EL (cell line): ENCODE measurements around the gene ASB1.
"Not testable (repeated sequence)": the region's sequence is repeated elsewhere in the genome, so short reads cannot be mapped to it uniquely, and the experiment has no call there.

ENCODE experiments used
- DNase-seq: peaks from one replicate; pipeline ENCODE4 v3.0.0-alpha.2; 2016

ASB1 gene

GRCh38 chr2:238404406-238405216 lies 22.1 kb upstream of the ASB1 start:
- no peak for DNase-seq

GRCh38 chr2:238405217-238405555 lies 21.5 kb upstream of the ASB1 start:
- DNase-seq, result not testable (repeated sequence)

- DNase-seq, result no peak
Observed at GRCh38 chr2:238406221-238406997, 20.3 kb upstream of the ASB1 start.

- no peak for DNase-seq
Observed at GRCh38 chr2:238406998-238407285, 19.8 kb upstream of the ASB1 start.

GRCh38 chr2:238407566-238407965 lies 19.2 kb upstream of the ASB1 start:
- DNase-seq, result no peak

- DNase-seq, result no peak
Observed at GRCh38 chr2:238408615-238409340, 17.9 kb upstream of the ASB1 start.

GRCh38 chr2:238409341-238410199 lies 17.2 kb upstream of the ASB1 start:
- DNase-seq, result no peak

GRCh38 chr2:238412067-238412767 lies 14.5 kb upstream of the ASB1 start:
- no peak for DNase-seq

- no peak for DNase-seq
Observed at GRCh38 chr2:238413368-238413767, 13.4 kb upstream of the ASB1 start.

GRCh38 chr2:238415036-238415764 lies 11.5 kb upstream of the ASB1 start:
- DNase-seq, result no peak

- DNase-seq, result no peak
Observed at GRCh38 chr2:238415893-238416292, 10.8 kb upstream of the ASB1 start.

- no peak for DNase-seq
Observed at GRCh38 chr2:238418196-238418998, 8.3 kb upstream of the ASB1 start.

- DNase-seq, result peak; percentile 33
Observed at GRCh38 chr2:238418999-238419546, 7.7 kb upstream of the ASB1 start.

GRCh38 chr2:238420442-238420841 lies 6.3 kb upstream of the ASB1 start:
- no peak for DNase-seq

- DNase-seq, result no peak
Observed at GRCh38 chr2:238420878-238421694, 5.6 kb upstream of the ASB1 start.

- no peak for DNase-seq
Observed at GRCh38 chr2:238421695-238422035, 5.1 kb upstream of the ASB1 start.

GRCh38 chr2:238422285-238422684 lies 4.4 kb upstream of the ASB1 start:
- no peak for DNase-seq

GRCh38 chr2:238422940-238423339 lies 3.8 kb upstream of the ASB1 start:
- no peak for DNase-seq

GRCh38 chr2:238423561-238424312 lies 3.0 kb upstream of the ASB1 start:
- peak; percentile 56 for DNase-seq
